Fibroblast of peridontal ligament (primary cell): ENCODE data around the gene C9orf153.
A peak's percentile ranks its signal among the peaks of the same experiment; 100 is the strongest.
"Not testable (repeated sequence)": the region's sequence is repeated elsewhere in the genome, so short reads cannot be mapped to it uniquely, and the experiment has no call there.

Source experiments
- DNase-seq: peaks from one replicate; pipeline ENCODE4 v3.0.0-alpha.2; 2010; ENCODE audit errors: extremely low read depth

The C9orf153 gene

GRCh38 chr9:86190700-86191099 lies 68.8 kb downstream of the C9orf153 start:
- DNase-seq: not testable (repeated sequence)

GRCh38 chr9:86187121-86187520 lies 72.3 kb downstream of the C9orf153 start:
- no peak for DNase-seq

GRCh38 chr9:86186696-86187095 lies 72.8 kb downstream of the C9orf153 start:
- DNase-seq: no peak

GRCh38 chr9:86185872-86186271 lies 73.6 kb downstream of the C9orf153 start:
- no peak for DNase-seq

GRCh38 chr9:86184138-86184524 lies 75.3 kb downstream of the C9orf153 start:
- DNase-seq: no peak

- DNase-seq: peak; percentile 5
Observed at GRCh38 chr9:86183229-86184137, 76.0 kb downstream of the C9orf153 start.

GRCh38 chr9:86181379-86182315 lies 77.8 kb downstream of the C9orf153 start:
- DNase-seq: no peak

- DNase-seq: no peak
Observed at GRCh38 chr9:86178503-86178902, 81.0 kb downstream of the C9orf153 start.

GRCh38 chr9:86177995-86178394 lies 81.5 kb downstream of the C9orf153 start:
- no peak for DNase-seq

GRCh38 chr9:86176468-86176867 lies 83.0 kb downstream of the C9orf153 start:
- DNase-seq: no peak

GRCh38 chr9:86175743-86176456 lies 83.6 kb downstream of the C9orf153 start:
- DNase-seq: no peak

GRCh38 chr9:86175223-86175622 lies 84.2 kb downstream of the C9orf153 start:
- DNase-seq: no peak
